Esophagus muscularis mucosa (tissue), 4 donors: ENCODE measurements around the gene KNSTRN. TPM values are rescaled to one million over a fixed set of nuclear protein-coding genes. Genes with fewer than 3 reads are reported as not detected.
A peak's percentile ranks its signal among the peaks of the same experiment; 100 is the strongest.

Experiments used
- DNase-seq: peaks from one replicate; pipeline ENCODE4 v3.0.0-alpha.2; 2017; ENCODE audit errors: extremely low spot score
- H3K27ac ChIP-seq, 4 donors: fragments of 200-600 bp; sonication (generic); replicated peaks in 1 of 4; 1 replicate in 3 of 4; 2 replicates in 1 of 4; pipeline ENCODE4 v1.5.1; 2016 to 2019; ENCODE audit warnings: mild to moderate bottlenecking in 1 of 4
- H3K27me3 ChIP-seq, 4 donors: fragments of 200-600 bp; sonication (generic); one replicate each; pipeline versions ENCODE4 v1.5.1 to v1.6.0; 2016 to 2019
- H3K36me3 ChIP-seq, 4 donors: fragments of 200-600 bp; sonication (generic); one replicate each; pipeline ENCODE4 v1.5.1; 2016 to 2019
- H3K4me1 ChIP-seq, 4 donors: fragments of 200-600 bp; sonication (generic); one replicate each; pipeline ENCODE4 v1.5.1; 2016 to 2019
- H3K4me3 ChIP-seq, 4 donors: fragments of 200-600 bp; sonication (generic); 1 replicate in 2 of 4; 2 replicates in 2 of 4; pipeline ENCODE4 v1.5.1; 2016 to 2019; ENCODE audit warnings: mild to moderate bottlenecking in 4 of 4, moderate library complexity in 1 of 4
- H3K9me3 ChIP-seq, 4 donors: fragments of 200-600 bp; sonication (generic); 1 replicate in 3 of 4; 2 replicates in 1 of 4; pipeline ENCODE4 v1.5.1; 2016 to 2019
- EP300 ChIP-seq: sonication (generic); formaldehyde crosslinking; IDR thresholded peaks from one replicate; pipeline ENCODE4 v1.6.1; 2017; ENCODE audit warnings: antibody characterized with exemption
- POLR2A ChIP-seq: fragments of 450-650 bp; IDR thresholded peaks from one replicate; pipeline ENCODE4 v1.6.1; 2017; ENCODE audit warnings: antibody characterized with exemption, moderate library complexity, mild to moderate bottlenecking, low read depth
- POLR2AphosphoS5 ChIP-seq, 2 donors: sonication (generic); formaldehyde crosslinking; IDR thresholded peaks; one replicate each; pipeline ENCODE4 v1.6.1; 2017; ENCODE audit warnings: antibody characterized with exemption in 2 of 2
- WGBS: methylation state at CpG from one replicate; pipeline ENCODE4 v1.1.5; 2018; 5-methylcytosine and 5-hydroxymethylcytosine counted together
- intact Hi-C: fragments of 100-400 bp; cut with DNase I; formaldehyde crosslinking; loops from one replicate; pipeline ENCODE4 v1.15.1; 2023
- total RNA-seq, 4 donors: library from RNA; depleted of rRNA; stranded (reverse); fragments of >200 nt; gene quantifications; one replicate each; pipeline versions ENCODE4 v1.1.0 to v1.2.1, GENCODE V29; 2016
- TF ChIP-seq, protein P1 (sequence below), 3 experiments: fragments of 200-600 bp in 2 of 3; fragments of 450-650 bp in 1 of 3; sonication (generic) in 2 of 3; IDR thresholded peaks; one replicate each; pipeline ENCODE4 v1.5.1; 2017 to 2019; ENCODE audit warnings: antibody characterized with exemption in 3 of 3, mild to moderate bottlenecking in 2 of 3, moderate library complexity in 1 of 3

KNSTRN gene, protein sequence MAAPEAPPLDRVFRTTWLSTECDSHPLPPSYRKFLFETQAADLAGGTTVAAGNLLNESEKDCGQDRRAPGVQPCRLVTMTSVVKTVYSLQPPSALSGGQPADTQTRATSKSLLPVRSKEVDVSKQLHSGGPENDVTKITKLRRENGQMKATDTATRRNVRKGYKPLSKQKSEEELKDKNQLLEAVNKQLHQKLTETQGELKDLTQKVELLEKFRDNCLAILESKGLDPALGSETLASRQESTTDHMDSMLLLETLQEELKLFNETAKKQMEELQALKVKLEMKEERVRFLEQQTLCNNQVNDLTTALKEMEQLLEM
- 10 to 100 TPM in 1 of 4 donors, 1 to 10 TPM in 3; 4.6 to 15.6 (median 6.4) TPM for total RNA-seq

DNA sequence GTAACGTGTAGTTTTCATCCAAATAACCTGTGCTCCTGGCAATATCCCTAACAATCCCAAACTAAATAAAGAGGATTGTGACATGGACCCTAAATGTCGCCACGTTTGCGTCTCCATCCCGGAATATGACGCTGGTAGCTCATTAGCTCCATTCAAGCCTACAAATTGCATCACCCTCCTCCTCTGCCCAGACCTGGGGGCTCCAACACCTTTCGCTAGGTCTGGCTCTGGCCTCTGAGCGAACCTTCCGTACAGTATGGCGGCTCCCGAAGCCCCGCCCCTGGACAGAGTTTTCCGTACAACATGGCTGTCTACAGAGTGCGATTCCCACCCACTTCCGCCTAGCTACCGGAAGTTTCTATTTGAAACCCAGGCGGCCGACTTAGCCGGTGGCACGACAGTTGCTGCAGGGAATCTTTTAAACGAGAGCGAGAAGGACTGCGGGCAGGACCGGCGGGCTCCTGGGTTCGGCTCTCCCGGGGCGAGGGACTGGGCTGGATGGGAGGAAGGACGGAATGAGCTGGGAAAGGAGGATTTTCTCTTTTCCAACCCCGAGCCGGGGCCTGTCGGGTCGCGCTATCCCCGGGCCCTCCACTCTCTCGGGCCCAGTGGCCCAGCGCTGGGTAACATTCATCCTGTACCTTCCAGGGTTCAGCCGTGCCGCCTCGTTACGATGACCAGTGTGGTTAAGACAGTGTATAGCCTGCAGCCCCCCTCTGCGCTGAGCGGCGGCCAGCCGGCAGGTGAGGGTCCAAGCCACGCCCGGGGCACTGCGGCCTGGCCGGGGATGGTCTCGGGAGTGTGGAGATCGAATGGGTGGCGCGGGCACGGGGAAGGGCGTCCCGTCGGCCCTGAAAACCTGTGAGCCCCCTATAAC is at the start of gene KNSTRN:
Gene KNSTRN, plus strand, starts transcription at position 142 of the 877 bp plus-strand sequence. Its CDS starts 115 bp downstream, at position 257.
- intact Hi-C loops, result no loop called here
- H3K4me3 ChIP-seq, result peak within 1 kb of the TSS; percentile 71 to 88 (median 78)

DNA sequence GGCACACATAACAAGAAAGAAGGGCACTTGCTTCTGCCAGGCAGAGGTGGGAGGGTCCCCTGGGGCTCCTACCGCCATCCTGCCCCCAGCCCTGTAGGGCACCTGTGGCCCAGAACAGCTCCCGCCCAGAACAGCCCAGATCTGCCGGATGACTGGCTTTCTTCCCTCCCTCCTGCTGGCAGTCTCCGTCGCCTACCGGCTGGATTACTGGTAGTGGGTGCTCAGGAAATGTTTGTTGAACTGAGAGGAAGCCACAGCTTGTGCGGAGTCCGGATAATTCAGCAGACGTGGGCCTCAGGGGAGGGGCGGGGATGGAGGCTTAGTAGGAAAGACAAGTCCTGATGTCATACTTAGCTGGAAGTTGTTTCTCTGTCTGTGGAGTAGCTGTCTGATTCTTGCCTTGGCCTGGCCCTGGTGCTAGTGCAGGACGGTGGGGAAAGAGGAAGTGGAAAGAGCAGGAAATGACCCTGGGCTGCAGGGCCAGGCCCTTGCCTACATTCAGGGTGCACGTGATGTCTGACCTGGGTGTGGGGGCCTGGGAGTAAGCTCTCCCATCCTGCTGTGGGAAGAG is 48.5 kb upstream of the KNSTRN start:
- WGBS, result 10% methylated on average over 9 of the region's 12 CpGs
- H3K27ac ChIP-seq, result peak overlapping the region; percentile 96 to 98 (median 98)
- H3K36me3 ChIP-seq, result peaks cover 8 to 36% (median 26%) of the 10 kb centered on the region in 4 donors
- H3K4me3 ChIP-seq, result peak overlapping the region in 1 of 4 donors; percentile 21
- intact Hi-C loops, result no loop called here
- TF ChIP-seq POLR2A (no peak), POLR2AphosphoS5 (IDR thresholded peaks at IDR 0.05) (peak; percentile 46 to 62)
- H3K4me1 ChIP-seq, result peaks cover 85 to 100% (median 99%) of the 10 kb centered on the region in 4 donors
- peak; percentile 95 for DNase-seq
- H3K9me3 ChIP-seq, result no peaks in the 10 kb centered on the region
- no peaks in the 10 kb centered on the region for H3K27me3 ChIP-seq

More for the DNA sequence above, at the start of gene KNSTRN:
- Histone ChIP-seq H3K27me3 (no peaks in the 10 kb centered on the region), H3K9me3 (no peaks in the 10 kb centered on the region), H3K27ac (peak within 1 kb of the TSS in 3 of 4 donors; percentile 19 to 65 (median 50)), H3K36me3 (peaks cover 5 to 20% (median 15%) of the 10 kb centered on the region in 4 donors), H3K4me1 (peaks cover 16 to 24% (median 22%) of the 10 kb centered on the region in 4 donors)
- TF ChIP-seq EP300, result no peak
- peak in 1 of 2 donors; percentile 80 for TF ChIP-seq POLR2AphosphoS5 (IDR thresholded peaks at IDR 0.05)
- 6% methylated on average over 38 of the region's 57 CpGs for WGBS
- DNase-seq, result peak; percentile 96

DNA sequence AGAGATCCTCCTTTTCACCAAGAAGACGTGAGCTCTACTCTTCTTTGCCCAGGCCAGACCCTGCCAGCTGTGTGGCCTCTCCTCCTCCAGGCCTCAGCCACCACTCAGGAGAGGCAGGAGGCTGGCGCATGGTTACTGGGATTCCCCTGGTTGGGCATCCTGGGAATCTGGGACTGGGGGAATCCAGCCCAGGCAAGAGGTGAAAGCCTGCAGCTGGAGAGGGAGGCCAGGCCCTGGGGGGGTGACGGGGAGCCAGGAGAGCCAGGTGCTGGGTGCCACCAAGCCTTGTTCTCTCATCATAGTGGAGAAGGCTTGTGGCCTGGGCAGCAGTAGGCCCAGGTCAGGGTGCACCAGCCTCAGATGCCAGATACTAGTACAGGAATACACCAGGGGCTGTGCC is 48.0 kb upstream of the KNSTRN start:
- Histone ChIP-seq H3K9me3 (no peaks in the 10 kb centered on the region), H3K36me3 (peaks cover 8 to 36% (median 26%) of the 10 kb centered on the region in 4 donors), H3K27ac (peak overlapping the region; percentile 96 to 98 (median 98)), H3K4me3 (no peak overlapping the region), H3K27me3 (no peaks in the 10 kb centered on the region), H3K4me1 (peaks cover 85 to 100% (median 99%) of the 10 kb centered on the region in 4 donors)
- intact Hi-C loops, result no loop called here
- WGBS, result 56% methylated on average over 2 of the region's 3 CpGs
- TF ChIP-seq POLR2AphosphoS5 (IDR thresholded peaks at IDR 0.05), result no peak
- TF ChIP-seq, protein P1, sequence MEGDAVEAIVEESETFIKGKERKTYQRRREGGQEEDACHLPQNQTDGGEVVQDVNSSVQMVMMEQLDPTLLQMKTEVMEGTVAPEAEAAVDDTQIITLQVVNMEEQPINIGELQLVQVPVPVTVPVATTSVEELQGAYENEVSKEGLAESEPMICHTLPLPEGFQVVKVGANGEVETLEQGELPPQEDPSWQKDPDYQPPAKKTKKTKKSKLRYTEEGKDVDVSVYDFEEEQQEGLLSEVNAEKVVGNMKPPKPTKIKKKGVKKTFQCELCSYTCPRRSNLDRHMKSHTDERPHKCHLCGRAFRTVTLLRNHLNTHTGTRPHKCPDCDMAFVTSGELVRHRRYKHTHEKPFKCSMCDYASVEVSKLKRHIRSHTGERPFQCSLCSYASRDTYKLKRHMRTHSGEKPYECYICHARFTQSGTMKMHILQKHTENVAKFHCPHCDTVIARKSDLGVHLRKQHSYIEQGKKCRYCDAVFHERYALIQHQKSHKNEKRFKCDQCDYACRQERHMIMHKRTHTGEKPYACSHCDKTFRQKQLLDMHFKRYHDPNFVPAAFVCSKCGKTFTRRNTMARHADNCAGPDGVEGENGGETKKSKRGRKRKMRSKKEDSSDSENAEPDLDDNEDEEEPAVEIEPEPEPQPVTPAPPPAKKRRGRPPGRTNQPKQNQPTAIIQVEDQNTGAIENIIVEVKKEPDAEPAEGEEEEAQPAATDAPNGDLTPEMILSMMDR (IDR thresholded peaks at IDR 0.05), result no peak
- TF ChIP-seq POLR2A, result no peak
- no peak for TF ChIP-seq EP300
- DNase-seq, result no peak

DNA sequence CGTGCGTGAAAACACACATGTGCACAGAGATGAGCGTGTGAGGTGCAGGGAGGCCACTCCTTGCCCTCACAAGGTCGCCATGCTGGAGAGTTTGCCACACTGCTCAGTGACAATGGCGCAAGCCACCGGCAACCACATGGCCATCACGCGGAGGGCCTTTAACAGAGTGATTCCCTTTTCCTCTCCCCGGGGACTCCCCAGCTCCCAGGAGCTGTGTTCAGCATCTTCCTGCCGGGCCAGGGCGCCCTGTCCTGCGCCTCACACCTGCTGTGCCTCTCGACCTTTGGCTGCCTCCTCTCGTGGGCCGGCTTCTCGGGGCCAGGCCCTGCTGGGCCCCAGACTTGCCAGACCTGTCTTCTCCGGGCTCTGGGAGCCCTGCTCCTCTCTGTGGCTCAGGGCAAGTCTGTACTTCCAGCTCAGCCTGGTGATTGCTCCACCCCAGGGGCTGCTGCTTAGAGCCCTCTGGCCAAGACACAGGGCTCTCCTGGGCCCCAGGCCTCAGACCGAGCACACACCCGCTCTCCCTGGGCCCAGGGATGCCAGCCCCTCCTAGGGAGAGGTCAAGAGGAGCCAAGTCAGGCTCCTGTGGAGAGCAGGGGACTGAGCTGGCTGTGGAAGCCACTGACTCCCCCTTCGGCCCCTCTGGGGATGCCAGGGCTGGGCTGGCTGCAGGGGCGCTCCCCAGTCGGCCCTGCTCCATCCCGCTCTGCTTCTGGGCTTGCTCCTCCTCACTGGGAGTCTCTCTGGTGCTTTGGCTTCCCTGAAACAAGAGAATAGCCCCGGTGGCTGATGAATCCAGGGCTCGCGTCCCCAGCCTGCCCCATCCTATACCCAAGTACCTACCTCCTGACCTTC is 47.4 kb upstream of the KNSTRN start:
- peaks cover 83 to 100% (median 99%) of the 10 kb centered on the region in 4 donors for H3K4me1 ChIP-seq
- H3K4me3 ChIP-seq, result no peak overlapping the region

More for the DNA sequence above, 47.4 kb upstream of the KNSTRN start:
- Histone ChIP-seq H3K27me3 (no peaks in the 10 kb centered on the region), H3K9me3 (no peaks in the 10 kb centered on the region), H3K36me3 (peaks cover 8 to 36% (median 26%) of the 10 kb centered on the region in 4 donors), H3K27ac (peak overlapping the region; percentile 96 to 98 (median 98))
- intact Hi-C loops, result no loop called here
- DNase-seq, result no peak
- WGBS, result 86% methylated on average over 13 of the region's 26 CpGs
- no peak for TF ChIP-seq POLR2A
- TF ChIP-seq POLR2AphosphoS5 (IDR thresholded peaks at IDR 0.05), result no peak
- TF ChIP-seq, protein P1 (IDR thresholded peaks at IDR 0.05), result no peak
- no peak for TF ChIP-seq EP300
